ENCODE measurements around the gene CACNA1H.

Gene CACNA1H

GRCh38 chr16:1160773-1161348 is 8.0 kb downstream of the CACNA1H start:
- H3K9me3 ChIP-seq (ENCODE audit: insufficient read depth, low read length) = no peaks in the 10 kb centered on the region
- no peak overlapping the region for H3K4me2 ChIP-seq (ENCODE audit: low read length)
- H3K27me3 ChIP-seq (ENCODE audit: low read depth, low read length) = no peaks in the 10 kb centered on the region
- no peak overlapping the region for H2AFZ ChIP-seq (ENCODE audit: low read depth, low read length)
- no peak overlapping the region for H3K4me3 ChIP-seq (ENCODE audit: low read length)
- H3K4me1 ChIP-seq (ENCODE audit: low read length) = no peaks in the 10 kb centered on the region
- H3K79me2 ChIP-seq (ENCODE audit: low read length) = no peaks in the 10 kb centered on the region
- no peaks in the 10 kb centered on the region for H3K36me3 ChIP-seq (replicated peaks; ENCODE audit: low read depth, low read length)
- H3K9ac ChIP-seq (ENCODE audit: low read length) = no peak overlapping the region
- TF ChIP-seq EZH2phosphoT487 (IDR thresholded peaks at IDR 0.05; ENCODE audit: low read depth) (no peak), CTCF (IDR thresholded peaks at IDR 0.05; ENCODE audit: low read depth, low read length) (no peak)
- no peak overlapping the region for H3K27ac ChIP-seq (ENCODE audit: low read length)
- H4K20me1 ChIP-seq (ENCODE audit: insufficient read depth, low read length) = no peaks in the 10 kb centered on the region

- Histone ChIP-seq H3K79me2 (ENCODE audit: low read length) (no peaks in the 10 kb centered on the region), H4K20me1 (ENCODE audit: insufficient read depth, low read length) (no peaks in the 10 kb centered on the region), H3K4me3 (ENCODE audit: low read length) (no peak overlapping the region), H3K9me3 (ENCODE audit: insufficient read depth, low read length) (no peaks in the 10 kb centered on the region), H3K9ac (ENCODE audit: low read length) (no peak overlapping the region), H3K4me1 (ENCODE audit: low read length) (no peaks in the 10 kb centered on the region), H3K4me2 (ENCODE audit: low read length) (no peak overlapping the region), H3K27me3 (ENCODE audit: low read depth, low read length) (no peaks in the 10 kb centered on the region), H2AFZ (ENCODE audit: low read depth, low read length) (no peak overlapping the region), H3K36me3 (replicated peaks; ENCODE audit: low read depth, low read length) (no peaks in the 10 kb centered on the region), H3K27ac (ENCODE audit: low read length) (no peak overlapping the region)
- no peak for TF ChIP-seq EZH2phosphoT487 (IDR thresholded peaks at IDR 0.05; ENCODE audit: low read depth)
- no peak for TF ChIP-seq CTCF (IDR thresholded peaks at IDR 0.05; ENCODE audit: low read depth, low read length)
These were observed 10.0 kb downstream of the CACNA1H start for GRCh38 chr16:1162701-1163566.

GRCh38 chr16:1163567-1164055 is 10.7 kb downstream of the CACNA1H start:
- Histone ChIP-seq H3K27ac (ENCODE audit: low read length) (no peak overlapping the region), H3K27me3 (ENCODE audit: low read depth, low read length) (no peaks in the 10 kb centered on the region), H2AFZ (ENCODE audit: low read depth, low read length) (no peak overlapping the region), H3K9ac (ENCODE audit: low read length) (no peak overlapping the region), H3K36me3 (replicated peaks; ENCODE audit: low read depth, low read length) (no peaks in the 10 kb centered on the region), H3K79me2 (ENCODE audit: low read length) (no peaks in the 10 kb centered on the region), H3K4me2 (ENCODE audit: low read length) (no peak overlapping the region), H3K4me3 (ENCODE audit: low read length) (no peak overlapping the region), H4K20me1 (ENCODE audit: insufficient read depth, low read length) (no peaks in the 10 kb centered on the region), H3K9me3 (ENCODE audit: insufficient read depth, low read length) (no peaks in the 10 kb centered on the region), H3K4me1 (ENCODE audit: low read length) (no peaks in the 10 kb centered on the region)
- TF ChIP-seq CTCF (IDR thresholded peaks at IDR 0.05; ENCODE audit: low read depth, low read length) = no peak
- TF ChIP-seq EZH2phosphoT487 (IDR thresholded peaks at IDR 0.05; ENCODE audit: low read depth) = no peak

- no peaks in the 10 kb centered on the region for H3K36me3 ChIP-seq (replicated peaks; ENCODE audit: low read depth, low read length)
- no peak overlapping the region for H2AFZ ChIP-seq (ENCODE audit: low read depth, low read length)
- H3K9ac ChIP-seq (ENCODE audit: low read length) = no peak overlapping the region
- H3K4me3 ChIP-seq (ENCODE audit: low read length) = no peak overlapping the region
- H4K20me1 ChIP-seq (ENCODE audit: insufficient read depth, low read length) = no peaks in the 10 kb centered on the region
- no peak overlapping the region for H3K27ac ChIP-seq (ENCODE audit: low read length)
- H3K4me2 ChIP-seq (ENCODE audit: low read length) = no peak overlapping the region
- no peaks in the 10 kb centered on the region for H3K9me3 ChIP-seq (ENCODE audit: insufficient read depth, low read length)
- H3K4me1 ChIP-seq (ENCODE audit: low read length) = no peaks in the 10 kb centered on the region
- TF ChIP-seq EZH2phosphoT487 (IDR thresholded peaks at IDR 0.05; ENCODE audit: low read depth) = no peak
- TF ChIP-seq CTCF (IDR thresholded peaks at IDR 0.05; ENCODE audit: low read depth, low read length) = no peak
- no peaks in the 10 kb centered on the region for H3K79me2 ChIP-seq (ENCODE audit: low read length)
- H3K27me3 ChIP-seq (ENCODE audit: low read depth, low read length) = no peaks in the 10 kb centered on the region
These were observed 11.5 kb downstream of the CACNA1H start for GRCh38 chr16:1164382-1164781.

Measured in OCI-LY3 (cell line).